ENCODE measurements around the gene FMNL1.

DNA sequence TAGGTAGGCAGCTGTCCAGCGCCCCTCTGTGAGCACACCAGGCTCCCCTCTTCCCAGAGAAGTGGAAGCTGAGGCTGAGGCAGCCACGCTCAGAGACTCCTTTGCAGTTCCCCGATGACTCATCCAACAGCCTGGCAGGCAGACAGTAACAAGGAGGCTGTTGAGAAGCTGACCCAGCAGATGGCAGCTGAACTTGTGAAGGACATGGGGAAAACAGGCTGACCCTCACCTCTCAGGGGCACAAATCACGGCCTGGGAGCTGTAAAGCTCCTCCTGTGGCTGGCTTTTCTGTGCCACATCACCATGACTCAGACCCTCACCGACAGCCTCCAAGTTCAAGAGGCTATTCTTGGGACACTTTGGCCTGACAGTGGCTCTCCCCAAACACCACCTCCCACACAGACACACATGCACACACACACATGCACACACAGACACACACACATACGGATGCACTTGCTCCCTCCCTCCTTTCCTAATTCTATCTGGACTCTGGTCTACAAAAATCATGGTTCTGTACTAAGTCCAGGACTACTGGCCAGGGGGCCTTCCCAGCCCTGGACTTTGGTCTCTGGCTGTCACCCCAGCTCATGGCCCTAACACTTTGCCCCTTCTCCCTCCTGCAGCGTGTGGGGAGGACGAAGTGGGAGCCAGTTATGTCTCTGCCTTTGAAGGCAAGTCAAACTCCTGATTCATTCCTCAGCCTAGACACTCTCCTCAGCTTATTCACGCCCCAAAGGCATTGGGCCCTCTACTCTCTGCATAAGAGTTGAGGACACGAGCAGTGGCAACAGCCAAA is 71.9 kb downstream of the FMNL1 start:
- no peak for TF ChIP-seq POLR2A (IDR thresholded peaks at IDR 0.05)
- TF ChIP-seq, protein P1, sequence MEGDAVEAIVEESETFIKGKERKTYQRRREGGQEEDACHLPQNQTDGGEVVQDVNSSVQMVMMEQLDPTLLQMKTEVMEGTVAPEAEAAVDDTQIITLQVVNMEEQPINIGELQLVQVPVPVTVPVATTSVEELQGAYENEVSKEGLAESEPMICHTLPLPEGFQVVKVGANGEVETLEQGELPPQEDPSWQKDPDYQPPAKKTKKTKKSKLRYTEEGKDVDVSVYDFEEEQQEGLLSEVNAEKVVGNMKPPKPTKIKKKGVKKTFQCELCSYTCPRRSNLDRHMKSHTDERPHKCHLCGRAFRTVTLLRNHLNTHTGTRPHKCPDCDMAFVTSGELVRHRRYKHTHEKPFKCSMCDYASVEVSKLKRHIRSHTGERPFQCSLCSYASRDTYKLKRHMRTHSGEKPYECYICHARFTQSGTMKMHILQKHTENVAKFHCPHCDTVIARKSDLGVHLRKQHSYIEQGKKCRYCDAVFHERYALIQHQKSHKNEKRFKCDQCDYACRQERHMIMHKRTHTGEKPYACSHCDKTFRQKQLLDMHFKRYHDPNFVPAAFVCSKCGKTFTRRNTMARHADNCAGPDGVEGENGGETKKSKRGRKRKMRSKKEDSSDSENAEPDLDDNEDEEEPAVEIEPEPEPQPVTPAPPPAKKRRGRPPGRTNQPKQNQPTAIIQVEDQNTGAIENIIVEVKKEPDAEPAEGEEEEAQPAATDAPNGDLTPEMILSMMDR (IDR thresholded peaks at IDR 0.05), result peak in 1 of 3 donors; percentile 49
